H1 (cell line): ENCODE measurements around the gene TFR2. TPM values are rescaled to one million over a fixed set of nuclear protein-coding genes. Genes with fewer than 3 reads are reported as not detected.

Experiments used
- CTCF ChIA-PET: fragments of 300-600 bp; sonication (Branson Sonifier 250); formaldehyde crosslinking; loops from one replicate; lab custom pipeline; 2021; ENCODE audit not compliant: partially characterized antibody; lab: Charles Lee
- POLR2A ChIA-PET: fragments of 300-600 bp; sonication (Branson Sonifier 250); formaldehyde crosslinking; loops from one replicate; lab custom pipeline; 2021; ENCODE audit warnings: inconsistent platforms; ENCODE audit not compliant: partially characterized antibody; lab: Charles Lee
- DNase-seq, 2 experiments: peaks; one replicate each; pipeline versions ENCODE4 v3.0.0 to v3.0.0-alpha.2; 2010 to 2022; ENCODE audit warnings: low spot score in 2 of 2, low read depth in 1 of 2, mixed read lengths in 1 of 2
- FAIRE-seq: peaks from 2 replicates; lab custom pipeline; 2011; peaks lifted over from hg19 to GRCh38; lab: Jason Lieb, UNC
- H2AFZ ChIP-seq: 2 replicates; pipeline ENCODE4 v1.8.1; 2012; ENCODE audit warnings: low read length, inconsistent platforms
- H2AK5ac ChIP-seq: 2 replicates; pipeline ENCODE4 v1.6.1; 2013; ENCODE audit warnings: low read depth, low read length
- H2BK120ac ChIP-seq: replicated peaks from 2 replicates; pipeline ENCODE3; 2013; ENCODE audit warnings: low read depth, low read length, inconsistent platforms
- H2BK12ac ChIP-seq: 2 replicates; pipeline ENCODE4 v1.6.1; 2013; ENCODE audit warnings: low read depth, low read length
- H2BK15ac ChIP-seq: 2 replicates; pipeline ENCODE4 v1.6.1; 2013; ENCODE audit warnings: low read length
- H2BK20ac ChIP-seq: 2 replicates; pipeline ENCODE4 v1.6.1; 2013; ENCODE audit warnings: low read length
- H2BK5ac ChIP-seq: 2 replicates; pipeline ENCODE4 v1.6.1; 2013; ENCODE audit warnings: low read depth, low read length
- H3K14ac ChIP-seq: 2 replicates; pipeline ENCODE4 v1.6.1; 2013; ENCODE audit warnings: inconsistent platforms; ENCODE audit not compliant: insufficient read length
- H3K18ac ChIP-seq: 2 replicates; pipeline ENCODE4 v1.6.1; 2013; ENCODE audit warnings: low read length; ENCODE audit errors: extremely low read depth
- H3K23ac ChIP-seq: 2 replicates; pipeline ENCODE4 v1.6.1; 2013; ENCODE audit warnings: inconsistent platforms; ENCODE audit not compliant: insufficient read length
- H3K23me2 ChIP-seq: 2 replicates; pipeline ENCODE4 v1.6.1; 2013; ENCODE audit warnings: low read depth, low read length
- H3K27ac ChIP-seq: 2 replicates; pipeline ENCODE4 v1.6.1; 2011; ENCODE audit warnings: low read depth, low read length, inconsistent platforms
- H3K27me3 ChIP-seq, 4 experiments: replicated peaks in 1 of 4; 1 replicate in 1 of 4; 2 replicates in 3 of 4; pipeline versions ENCODE4 v1.6.1 to v1.8.1; 2011 to 2013; ENCODE audit warnings: low read length in 3 of 4, mild to moderate bottlenecking in 3 of 4, inconsistent platforms in 2 of 4, mixed read lengths in 2 of 4, moderate library complexity in 1 of 4; ENCODE audit not compliant: control insufficient read depth in 3 of 4, insufficient read depth in 3 of 4; ENCODE audit errors: extremely low read depth in 1 of 4
- H3K36me3 ChIP-seq, 4 experiments: 2 replicates each; pipeline versions ENCODE4 v1.6.1 to v1.8.1; 2011 to 2013; ENCODE audit warnings: mild to moderate bottlenecking in 4 of 4, low read length in 3 of 4, moderate library complexity in 2 of 4, control low read depth in 1 of 4, inconsistent platforms in 1 of 4; ENCODE audit not compliant: insufficient read depth in 4 of 4, control insufficient read depth in 2 of 4
- H3K4ac ChIP-seq: replicated peaks from 2 replicates; pipeline ENCODE3; 2013; ENCODE audit warnings: low read length, low read depth, mixed read lengths, inconsistent platforms; ENCODE audit not compliant: insufficient read length
- H3K4me1 ChIP-seq, 4 experiments: replicated peaks in 1 of 4; 1 replicate in 1 of 4; 2 replicates in 3 of 4; pipeline versions ENCODE4 v1.6.1 to v1.8.1; 2011 to 2013; ENCODE audit warnings: low read length in 3 of 4, inconsistent platforms in 2 of 4, mixed read lengths in 1 of 4; ENCODE audit not compliant: insufficient read depth in 4 of 4, control insufficient read depth in 3 of 4
- H3K4me2 ChIP-seq, 2 experiments: 2 replicates each; pipeline versions ENCODE4 v1.6.1 to v1.8.1; 2011 to 2013; ENCODE audit warnings: low read depth in 2 of 2, low read length in 2 of 2, control low read depth in 1 of 2, inconsistent platforms in 1 of 2, mild to moderate bottlenecking in 1 of 2; ENCODE audit not compliant: insufficient read depth in 1 of 2
- H3K4me3 ChIP-seq, 4 experiments: fragments of 200-600, 300-600 bp in 1 of 4; sonication (generic), shearing (Covaris generic), sonication (Bioruptor Twin) in 1 of 4; 2 replicates each; pipeline versions ENCODE4 v1.5.1 to v1.8.1; 2011 to 2016; ENCODE audit warnings: low read length in 4 of 4, low read depth in 3 of 4, control low read depth in 2 of 4, inconsistent platforms in 2 of 4, mild to moderate bottlenecking in 2 of 4, mixed read lengths in 1 of 4, moderate library complexity in 1 of 4; ENCODE audit not compliant: insufficient read depth in 2 of 4; ENCODE audit errors: extremely low read depth in 1 of 4
- H3K56ac ChIP-seq: replicated peaks from 2 replicates; pipeline ENCODE3; 2013; ENCODE audit warnings: low read depth, mild to moderate bottlenecking, mixed read lengths, low read length, inconsistent platforms; ENCODE audit not compliant: insufficient read length
- H3K79me1 ChIP-seq: 2 replicates; pipeline ENCODE4 v1.6.1; 2013; ENCODE audit warnings: low read depth, low read length, control low read depth
- H3K79me2 ChIP-seq, 2 experiments: 2 replicates each; pipeline versions ENCODE4 v1.6.1 to v1.8.1; 2012 to 2013; ENCODE audit warnings: low read length in 2 of 2, mild to moderate bottlenecking in 2 of 2, inconsistent platforms in 1 of 2; ENCODE audit not compliant: insufficient read depth in 2 of 2, control insufficient read depth in 1 of 2
- H3K9ac ChIP-seq, 4 experiments: replicated peaks in 1 of 4; 1 replicate in 1 of 4; 2 replicates in 3 of 4; pipeline versions ENCODE4 v1.6.1 to v1.8.1; 2011 to 2013; ENCODE audit warnings: low read depth in 3 of 4, low read length in 3 of 4, control low read depth in 2 of 4, mild to moderate bottlenecking in 2 of 4, moderate library complexity in 2 of 4, inconsistent platforms in 1 of 4; ENCODE audit errors: extremely low read depth in 1 of 4
- H3K9me3 ChIP-seq, 2 experiments: 2 replicates each; pipeline versions ENCODE4 v1.6.1 to v1.8.1; 2012 to 2013; ENCODE audit warnings: mild to moderate bottlenecking in 2 of 2, moderate library complexity in 2 of 2, control low read depth in 1 of 2, inconsistent platforms in 1 of 2, low read depth in 1 of 2, low read length in 1 of 2, mixed read lengths in 1 of 2; ENCODE audit not compliant: insufficient read depth in 2 of 2
- H4K20me1 ChIP-seq, 2 experiments: replicated peaks in 1 of 2; 2 replicates each; pipeline versions ENCODE3 to v1.8.1; 2011 to 2013; ENCODE audit warnings: inconsistent platforms in 2 of 2, low read length in 2 of 2, mild to moderate bottlenecking in 1 of 2; ENCODE audit not compliant: insufficient read depth in 2 of 2, control insufficient read depth in 1 of 2
- H4K5ac ChIP-seq: 2 replicates; pipeline ENCODE4 v1.6.1; 2013; ENCODE audit warnings: low read length, low read depth, mixed read lengths, inconsistent platforms; ENCODE audit not compliant: insufficient read length
- H4K8ac ChIP-seq: 2 replicates; pipeline ENCODE4 v1.8.0; 2013; ENCODE audit warnings: mild to moderate bottlenecking, moderate library complexity, low read length, inconsistent platforms; ENCODE audit not compliant: insufficient read depth; ENCODE audit errors: extremely low read depth
- H4K91ac ChIP-seq: replicated peaks from 2 replicates; pipeline ENCODE3; 2013; ENCODE audit warnings: low read length, mixed read lengths, inconsistent platforms; ENCODE audit not compliant: insufficient read length
- ASH2L ChIP-seq: fragments of 200-600, 300-600 bp; sonication (generic); IDR thresholded peaks from one replicate; pipeline ENCODE4 v1.7.1; 2017; ENCODE audit warnings: low read length
- BACH1 ChIP-seq: IDR thresholded peaks from 2 replicates; pipeline ENCODE4 v1.6.1; 2012; ENCODE audit warnings: low read length, improper control_type of control experiment
- BRCA1 ChIP-seq: IDR thresholded peaks from 2 replicates; pipeline ENCODE4 v1.6.1; 2012; ENCODE audit warnings: low read depth, low read length, improper control_type of control experiment
- CREB1 ChIP-seq: IDR thresholded peaks from 2 replicates; pipeline ENCODE4 v1.6.1; 2012; ENCODE audit warnings: inconsistent platforms
- EP300 ChIP-seq, 2 experiments: IDR thresholded peaks; 1 replicate in 1 of 2; 2 replicates in 1 of 2; pipeline ENCODE4 v1.6.1; 2011 to 2012; ENCODE audit warnings: low read depth in 2 of 2, low read length in 2 of 2, mild to moderate bottlenecking in 2 of 2, borderline replicate concordance in 1 of 2, inconsistent platforms in 1 of 2, moderate library complexity in 1 of 2
- JUND ChIP-seq: IDR thresholded peaks from 2 replicates; pipeline ENCODE4 v1.6.1; 2011; ENCODE audit warnings: mild to moderate bottlenecking, improper control_type of control experiment, low read length
- KDM5A ChIP-seq: fragments of 200-600 bp; IDR thresholded peaks from 2 replicates; pipeline ENCODE4 v1.7.1; 2012; ENCODE audit warnings: mild to moderate bottlenecking, low read length, inconsistent platforms, mixed read lengths
- POLR2AphosphoS5 ChIP-seq: IDR thresholded peaks from 2 replicates; pipeline ENCODE4 v1.6.1; 2011; ENCODE audit warnings: low read depth, low read length
- SAP30 ChIP-seq: fragments of 300-600 bp; sonication (generic); IDR thresholded peaks from 2 replicates; pipeline ENCODE4 v1.7.1; 2012; ENCODE audit warnings: low read length, moderate library complexity, mild to moderate bottlenecking, inconsistent platforms; ENCODE audit not compliant: insufficient read depth, insufficient replicate concordance
- SIN3A ChIP-seq, 2 experiments: IDR thresholded peaks in 1 of 2; conservative IDR thresholded peaks in 1 of 2; 2 replicates each; pipeline ENCODE4 v1.6.1; 2011 to 2012; ENCODE audit warnings: low read length in 2 of 2, improper control_type of control experiment in 1 of 2, low read depth in 1 of 2, mild to moderate bottlenecking in 1 of 2
- SP1 ChIP-seq: IDR thresholded peaks from 2 replicates; pipeline ENCODE4 v1.6.1; 2011; ENCODE audit warnings: low read depth, low read length
- SP4 ChIP-seq: IDR thresholded peaks from 2 replicates; pipeline ENCODE4 v1.6.1; 2012; ENCODE audit warnings: low read length, inconsistent platforms
- TBP ChIP-seq: IDR thresholded peaks from 2 replicates; pipeline ENCODE4 v1.6.1; 2011; ENCODE audit warnings: low read depth, low read length, improper control_type of control experiment
- WGBS, 2 experiments: shearing (Covaris generic) in 1 of 2; methylation state at CpG; one replicate each; pipeline versions ENCODE4 v1.1.6 to v1.1.7; 2013 to 2015; ENCODE audit warnings: low lambda C conversion rate in 2 of 2, mixed read lengths in 2 of 2, inconsistent platforms in 1 of 2, low coverage in 1 of 2, missing lambda C conversion rate in 1 of 2; ENCODE audit not compliant: insufficient replicate concordance in 2 of 2, insufficient coverage in 1 of 2, insufficient read length in 1 of 2; ENCODE audit errors: extremely low coverage in 1 of 2, missing lambda C conversion rate in 1 of 2; 5-methylcytosine and 5-hydroxymethylcytosine counted together
- polyA plus RNA-seq, 7 experiments: library from polyadenylated mRNA; depleted of rRNA in 3 of 7; stranded (reverse) in 5 of 7; unstranded in 2 of 7; fragments of >200 nt in 5 of 7; fragments of 200-250 nt in 2 of 7; gene quantifications; 1 replicate in 5 of 7; 2 replicates in 1 of 7; 4 replicates in 1 of 7; pipeline versions ENCODE4 v1.2.1 to v1.2.3, GENCODE V29; 2011 to 2013; ENCODE audit warnings: missing spikeins in 2 of 7, mixed read lengths in 2 of 7
- total RNA-seq: library from RNA; stranded (reverse); fragmentation: NEBNext Ultra II Directional; extraction: Animal tissue kit (Norgen Biotek cat#: 25700); gene quantifications from 2 replicates; pipeline ENCODE4 v1.2.1, GENCODE V29; 2021
- TF ChIP-seq, protein P1 (sequence below): IDR thresholded peaks from 2 replicates; pipeline ENCODE4 v1.6.1; 2011; ENCODE audit warnings: low read depth, mild to moderate bottlenecking, low read length; ENCODE audit not compliant: insufficient read depth

Gene TFR2
- total and polyA plus RNA-seq, 2 of the 8 experiments (the other 6 are each of a cell fraction or from before 2014, with no cell fraction given), result 4.6 to 5.7 TPM

DNA sequence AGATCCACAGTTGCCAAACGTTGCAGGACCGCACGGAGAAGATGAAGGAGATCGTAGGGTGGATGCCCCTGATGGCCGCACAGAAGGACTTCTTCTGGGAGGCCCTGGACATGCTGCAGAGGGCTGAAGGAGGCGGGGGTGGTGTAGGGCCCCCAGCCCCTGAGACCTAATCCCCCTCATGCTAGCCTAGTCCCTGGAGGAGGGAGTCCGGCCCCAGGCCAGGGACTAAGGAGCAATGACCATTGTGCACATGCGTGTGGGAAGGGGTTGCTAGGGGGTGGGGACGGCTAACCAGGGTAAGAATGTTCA lies 40.7 kb downstream of the TFR2 start:
- Histone ChIP-seq H3K27me3 (peaks cover 0 to 6% (median 3%) of the 10 kb centered on the region in 4 experiments; a peak in 2 of 7 replicates), H2BK12ac (no peak overlapping the region), H3K79me2 (peaks cover 0 to 6% of the 10 kb centered on the region in 2 experiments; a peak in 1 of 4 replicates), H2AFZ (no peak overlapping the region), H4K5ac (no peak overlapping the region), H3K18ac (no peak overlapping the region), H3K4me3 (no peak overlapping the region), H2BK15ac (no peak overlapping the region), H2AK5ac (no peak overlapping the region), H3K23me2 (peaks cover 22% of the 10 kb centered on the region), H3K36me3 (peaks cover 0 to 6% (median 1%) of the 10 kb centered on the region in 4 experiments; a peak in 4 of 8 replicates), H4K91ac (no peak overlapping the region), H4K20me1 (peaks cover 0 to 5% of the 10 kb centered on the region in 2 experiments), H3K23ac (no peak overlapping the region), H3K9ac (no peak overlapping the region; a peak in 1 of 7 replicates), H3K14ac (no peak overlapping the region), H3K56ac (no peak overlapping the region), H3K79me1 (0 out of 2 replicates have a peak, but pooled peaks cover 4% of the 10 kb centered on the region), H4K8ac (no peak overlapping the region), H3K4ac (no peak overlapping the region), H2BK120ac (no peak overlapping the region), H3K27ac (no peak overlapping the region), H3K9me3 (no peaks in the 10 kb centered on the region), H3K4me2 (no peak overlapping the region; a peak in 1 of 4 replicates), H2BK5ac (no peak overlapping the region), H3K4me1 (peaks cover 0 to 25% (median 17%) of the 10 kb centered on the region in 4 experiments; a peak in 6 of 7 replicates), H2BK20ac (no peak overlapping the region)
- WGBS, 2 experiments, result 89% methylated on average over 9 of the region's 9 CpGs; no CpG with 5 or more reads in 1 of the 2 experiments
- DNase-seq, result no peak
- ChIA-PET CTCF (interaction anchor here (0.8 to 5.2 kb wide), 3 partner anchors 12 to 37 kb away, joined by 4 to 51 read pairs (median 4); partner anchors contain the start of genes FBXO24 and SAP25), POLR2A (interaction anchor here (8.9 kb wide), 1 partner anchor 13 kb away, joined by 172 read pairs; the partner anchor contains the start of genes FBXO24 and LRCH4)
- FAIRE-seq, result no peak
- TF ChIP-seq KDM5A, result no peak
- TF ChIP-seq SP1, result no peak
- no peak for TF ChIP-seq EP300 (IDR thresholded peaks at IDR 0.05; ENCODE audit: borderline replicate concordance in 1 of 2, low read depth in 2 of 2, low read length in 2 of 2)
- no peak for TF ChIP-seq JUND
- TF ChIP-seq, protein P1, sequence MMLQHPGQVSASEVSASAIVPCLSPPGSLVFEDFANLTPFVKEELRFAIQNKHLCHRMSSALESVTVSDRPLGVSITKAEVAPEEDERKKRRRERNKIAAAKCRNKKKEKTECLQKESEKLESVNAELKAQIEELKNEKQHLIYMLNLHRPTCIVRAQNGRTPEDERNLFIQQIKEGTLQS, result no peak
- no peak for TF ChIP-seq ASH2L
- no peak for TF ChIP-seq TBP
- no peak for TF ChIP-seq SIN3A (conservative IDR thresholded peaks at IDR 0.05 in 1 of 2, IDR thresholded peaks at IDR 0.05 in 1 of 2; ENCODE audit: low read depth in 1 of 2, low read length in 2 of 2)
- no peak for TF ChIP-seq CREB1
- no peak for TF ChIP-seq SAP30
- no peak for TF ChIP-seq SP4
- no peak for TF ChIP-seq POLR2AphosphoS5
- TF ChIP-seq BRCA1, result no peak
- no peak for TF ChIP-seq BACH1
